Measurements from ENCODE around the gene ZBTB26. TPM values are rescaled to one million over a fixed set of nuclear protein-coding genes. Genes with fewer than 3 reads are reported as not detected.
A peak's percentile ranks its signal among the peaks of the same experiment; 100 is the strongest.
"Not testable (repeated sequence)": the region's sequence is repeated elsewhere in the genome, so short reads cannot be mapped to it uniquely, and the experiment has no call there.

ZBTB26 gene
- polyA plus RNA-seq, 3 donors from 2014 or later = 0.69 to 1.4 TPM; not detected in 1

DNA sequence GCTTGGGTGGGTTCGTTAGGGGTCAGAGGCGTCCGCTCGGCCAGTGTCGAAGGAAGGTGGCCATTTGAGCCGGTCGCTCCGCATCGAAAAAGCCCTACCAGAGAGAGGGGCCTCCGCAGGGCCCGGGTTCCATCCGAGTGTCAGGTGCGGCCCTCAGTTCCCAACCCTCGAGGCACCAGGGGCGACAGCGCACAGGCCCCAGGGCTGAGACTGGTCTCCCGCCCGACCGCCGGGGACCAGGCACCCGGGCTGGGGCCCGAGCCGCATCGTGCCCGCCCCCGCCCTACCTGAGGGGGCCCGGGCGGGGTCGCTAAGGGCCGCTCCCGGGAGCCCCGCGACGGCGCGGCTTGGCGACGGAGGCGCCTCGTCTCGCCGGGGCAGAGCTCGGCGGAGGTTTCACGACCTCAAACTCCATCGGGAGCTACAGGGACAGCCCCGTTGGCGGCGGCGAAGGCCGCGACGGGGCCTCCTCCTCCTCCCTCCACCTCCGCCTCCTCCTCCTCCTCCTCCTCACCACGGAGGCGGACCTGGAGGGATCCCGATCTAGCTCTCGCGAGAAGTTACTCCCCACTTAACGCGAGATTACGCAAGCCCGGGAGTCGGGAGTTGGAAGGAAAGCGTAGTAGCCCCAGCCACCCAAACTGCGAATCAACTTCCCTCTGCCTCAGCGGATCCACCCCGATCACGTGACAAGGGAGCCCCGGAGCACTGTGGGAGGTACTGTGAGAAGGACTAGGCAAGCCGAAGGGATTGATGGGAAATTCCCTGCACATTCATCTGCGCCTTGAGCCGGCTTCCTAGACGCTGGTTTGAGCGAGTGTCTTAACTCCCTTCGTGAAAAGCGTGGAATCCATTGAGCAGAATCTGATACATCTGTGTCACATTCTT, 26.2 kb downstream of the ZBTB26 start, which contains the start of gene RC3H2:
Gene RC3H2, minus strand, starts transcription at position 537 of the 888 bp plus-strand sequence. CDS start 7,850 bp downstream, outside the sequence.
- H3K4me1 Mint-ChIP-seq = peaks cover 37 to 49% of the 10 kb centered on the region in 2 donors
- H3K27me3 Mint-ChIP-seq (ENCODE audit: low read depth in 3 of 3) = peaks cover 4 to 10% (median 6%) of the 10 kb centered on the region in 3 donors
- H3K9me3 Mint-ChIP-seq = no peaks in the 10 kb centered on the region
- peak; percentile 98 for DNase-seq
- peak within 1 kb of the TSS; percentile 91 to 97 (median 93) for H3K4me3 Mint-ChIP-seq
- peak within 1 kb of the TSS; percentile 82 to 96 (median 96) for H3K27ac Mint-ChIP-seq
- H3K36me3 Mint-ChIP-seq = peaks cover 0 to 8% (median 6%) of the 10 kb centered on the region in 3 donors

DNA sequence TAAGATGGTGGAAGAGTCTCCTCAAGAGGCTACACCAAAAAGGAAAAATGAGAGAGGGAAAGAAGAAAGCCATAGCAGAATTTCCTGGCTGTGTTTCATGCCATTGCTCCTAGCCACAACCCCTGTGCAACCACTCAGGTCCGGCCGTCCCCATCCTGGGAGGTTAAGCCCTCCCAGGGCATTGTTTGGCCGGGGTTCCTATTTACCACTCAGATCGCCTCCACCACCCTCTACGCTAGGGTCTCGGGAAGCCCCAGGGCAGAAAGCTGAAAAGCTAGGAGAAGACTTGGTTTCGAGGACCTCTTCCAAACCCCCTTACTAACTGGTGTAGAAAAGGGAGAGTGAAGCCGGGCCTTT, 26.9 kb downstream of the ZBTB26 start:
- no peaks in the 10 kb centered on the region for H3K9me3 Mint-ChIP-seq
- DNase-seq = peak in 1 of 3 donors; percentile 26
- peaks cover 4 to 10% (median 6%) of the 10 kb centered on the region in 3 donors for H3K27me3 Mint-ChIP-seq (ENCODE audit: low read depth in 3 of 3)
- H3K36me3 Mint-ChIP-seq = peaks cover 0 to 6% (median 4%) of the 10 kb centered on the region in 3 donors
- H3K4me3 Mint-ChIP-seq = peak overlapping the region; percentile 82 to 93 (median 93)
- H3K4me1 Mint-ChIP-seq = peaks cover 42 to 55% of the 10 kb centered on the region in 2 donors
- H3K27ac Mint-ChIP-seq = peak overlapping the region; percentile 82 to 96 (median 92)

DNA sequence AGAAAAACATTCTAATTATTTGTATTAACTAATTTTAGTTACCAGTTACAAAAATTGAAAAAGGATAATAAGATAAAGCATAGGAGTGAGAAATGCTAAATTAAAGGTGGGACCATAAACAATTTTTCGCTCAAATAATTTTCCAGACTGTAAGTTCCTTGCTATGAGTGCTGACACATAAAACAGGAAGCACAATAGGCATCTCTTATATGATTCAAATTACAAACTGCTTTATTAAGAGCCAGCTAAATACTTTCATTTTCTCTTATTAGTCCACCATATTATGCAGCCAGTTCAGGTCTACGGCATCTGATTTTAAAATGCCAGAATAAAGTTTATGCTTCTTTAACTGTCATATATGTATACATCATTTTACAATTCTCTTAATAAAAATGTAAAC, 30.5 kb downstream of the ZBTB26 start:
- Mint-ChIP-seq H3K36me3 (peaks cover 0 to 7% (median 4%) of the 10 kb centered on the region in 3 donors), H3K4me3 (peak overlapping the region; percentile 57 to 84 (median 75)), H3K4me1 (peaks cover 61 to 83% of the 10 kb centered on the region in 2 donors), H3K27ac (peak overlapping the region; percentile 79 to 95 (median 90)), H3K27me3 (ENCODE audit: low read depth in 3 of 3) (peaks cover 4 to 10% (median 6%) of the 10 kb centered on the region in 3 donors), H3K9me3 (no peaks in the 10 kb centered on the region)
- DNase-seq = peak; percentile 24 to 43 (median 35)

DNA sequence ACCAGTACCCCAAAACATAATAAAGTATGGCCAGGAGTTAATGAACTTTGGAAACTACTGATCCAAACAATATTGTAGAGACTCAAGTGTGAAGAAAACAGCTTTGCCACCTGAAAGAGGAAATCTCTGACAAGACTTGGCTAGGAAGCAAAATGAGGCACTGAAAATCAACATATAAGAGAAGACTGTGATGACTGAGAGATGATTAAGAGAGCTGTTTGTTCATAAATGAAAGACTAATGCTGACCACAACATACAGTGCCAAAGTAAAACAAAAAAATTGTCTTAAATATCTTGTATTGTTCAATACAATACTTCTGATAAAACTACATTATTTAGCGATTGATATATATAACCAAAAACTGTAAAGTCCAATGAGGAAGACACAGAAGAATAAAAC, 33.3 kb downstream of the ZBTB26 start:
- Mint-ChIP-seq H3K36me3 (peaks cover 0 to 14% (median 4%) of the 10 kb centered on the region in 3 donors), H3K9me3 (no peaks in the 10 kb centered on the region), H3K27me3 (ENCODE audit: low read depth in 3 of 3) (peaks cover 0 to 2% (median 0%) of the 10 kb centered on the region in 3 donors), H3K4me1 (peaks cover 40 to 64% of the 10 kb centered on the region in 2 donors), H3K4me3 (peak overlapping the region in 1 of 5 donors; percentile 21), H3K27ac (peak overlapping the region in 5 of 6 donors; percentile 11 to 88 (median 58))
- no peak for DNase-seq

DNA sequence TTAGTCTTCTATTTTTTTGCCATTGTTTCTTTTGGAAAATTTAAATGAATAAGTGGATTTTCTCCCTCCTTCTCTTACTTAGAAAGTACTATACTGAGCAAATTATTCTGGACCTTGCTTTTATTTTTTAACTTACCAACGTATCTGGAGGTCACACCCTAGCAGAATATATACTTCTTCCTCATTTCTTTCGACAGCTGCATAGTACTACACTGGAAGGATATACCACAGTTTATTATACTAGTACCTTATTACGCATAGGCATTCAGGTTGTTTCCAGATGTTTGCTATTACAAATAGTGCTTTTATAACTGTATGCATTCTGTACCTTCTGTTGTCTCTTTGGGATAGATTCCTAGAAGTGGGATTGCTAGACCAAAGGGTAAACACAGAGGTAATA, 42.8 kb downstream of the ZBTB26 start:
- H3K9me3 Mint-ChIP-seq = no peaks in the 10 kb centered on the region
- peaks cover 4 to 28% (median 24%) of the 10 kb centered on the region in 3 donors for H3K36me3 Mint-ChIP-seq
- H3K27ac Mint-ChIP-seq = peak overlapping the region in 1 of 6 donors; percentile 22
- H3K27me3 Mint-ChIP-seq (ENCODE audit: low read depth in 3 of 3) = peaks cover 0 to 3% (median 2%) of the 10 kb centered on the region in 3 donors
- DNase-seq = no peak
- no peak overlapping the region for H3K4me3 Mint-ChIP-seq
- peaks cover 4 to 7% of the 10 kb centered on the region in 2 donors for H3K4me1 Mint-ChIP-seq

DNA sequence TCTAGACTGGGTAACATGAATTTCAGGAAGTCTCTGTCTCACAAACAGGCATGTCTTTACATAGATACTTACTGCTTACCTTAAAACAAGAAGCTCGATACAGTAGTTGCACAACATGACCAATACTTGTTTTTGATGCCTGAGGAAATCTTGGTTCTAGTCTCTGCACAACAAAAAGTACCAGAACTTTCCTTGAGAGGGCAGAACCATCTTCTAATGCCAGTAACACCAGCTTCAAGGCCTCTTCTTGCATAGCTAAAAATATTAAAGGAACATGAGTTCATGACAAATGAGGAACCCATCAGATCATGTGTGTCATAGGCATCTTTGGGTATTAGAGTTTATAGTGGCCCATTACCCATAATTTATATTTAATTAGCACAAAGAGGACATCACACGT, 48.2 kb downstream of the ZBTB26 start:
- H3K36me3 Mint-ChIP-seq = peaks cover 4 to 38% (median 19%) of the 10 kb centered on the region in 3 donors

DNA sequence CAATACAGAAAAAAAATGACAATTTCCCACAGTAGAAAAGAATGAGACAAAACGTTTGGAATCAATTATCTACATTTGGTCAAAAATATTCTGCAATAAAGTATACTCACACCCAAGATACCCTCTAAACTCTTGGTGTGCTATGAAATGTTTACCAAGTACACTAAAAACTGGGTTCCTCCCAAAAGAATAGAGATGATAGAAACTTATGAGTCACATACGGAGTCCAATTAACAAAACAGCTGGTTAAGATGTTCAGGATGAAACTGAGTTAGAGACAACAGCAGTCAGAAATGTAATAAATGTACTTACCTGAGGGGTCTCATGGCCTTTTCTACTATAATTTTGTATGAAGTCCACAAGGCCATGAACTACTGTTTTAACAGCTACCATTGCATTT, 51.9 kb downstream of the ZBTB26 start:
- no peak for DNase-seq
- Mint-ChIP-seq H3K9me3 (no peaks in the 10 kb centered on the region), H3K36me3 (peaks cover 11 to 53% (median 33%) of the 10 kb centered on the region in 3 donors), H3K4me3 (no peak overlapping the region), H3K4me1 (peaks cover 1 to 10% of the 10 kb centered on the region in 2 donors), H3K27me3 (ENCODE audit: low read depth in 3 of 3) (peaks cover 0 to 2% (median 0%) of the 10 kb centered on the region in 3 donors), H3K27ac (no peak overlapping the region)

More for the DNA sequence above, 48.2 kb downstream of the ZBTB26 start:
- Mint-ChIP-seq H3K4me3 (no peak overlapping the region), H3K4me1 (no peaks in the 10 kb centered on the region), H3K27ac (no peak overlapping the region), H3K27me3 (ENCODE audit: low read depth in 3 of 3) (no peaks in the 10 kb centered on the region), H3K9me3 (no peaks in the 10 kb centered on the region)
- DNase-seq = no peak

DNA sequence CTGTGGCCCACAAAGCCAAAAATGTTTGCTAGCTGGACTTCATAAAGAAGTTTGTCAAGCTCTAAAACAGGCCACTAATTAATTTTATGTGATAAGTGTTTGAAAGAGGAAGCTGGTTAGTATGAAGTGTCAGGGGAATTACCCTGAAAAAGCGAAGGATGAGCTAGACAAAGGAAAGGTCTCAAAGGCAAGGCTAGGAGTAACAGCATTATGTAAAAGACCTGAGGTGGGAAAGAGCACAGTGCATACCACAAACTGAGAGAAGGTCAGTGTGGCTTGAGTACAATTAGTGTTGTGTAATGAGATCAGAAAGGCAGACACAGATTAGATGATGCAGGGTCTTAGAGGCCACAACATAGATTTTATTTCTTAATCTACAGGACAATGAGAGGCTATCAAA, 55.8 kb downstream of the ZBTB26 start:
- H3K4me1 Mint-ChIP-seq = peaks cover 1 to 10% of the 10 kb centered on the region in 2 donors
- no peak overlapping the region for H3K4me3 Mint-ChIP-seq
- H3K27ac Mint-ChIP-seq = peak overlapping the region in 4 of 6 donors; percentile 4 to 81 (median 16)
- no peak for DNase-seq
- H3K36me3 Mint-ChIP-seq = peaks cover 16 to 55% (median 31%) of the 10 kb centered on the region in 3 donors
- H3K9me3 Mint-ChIP-seq = no peaks in the 10 kb centered on the region
- peaks cover 0 to 2% (median 0%) of the 10 kb centered on the region in 3 donors for H3K27me3 Mint-ChIP-seq (ENCODE audit: low read depth in 3 of 3)

DNA sequence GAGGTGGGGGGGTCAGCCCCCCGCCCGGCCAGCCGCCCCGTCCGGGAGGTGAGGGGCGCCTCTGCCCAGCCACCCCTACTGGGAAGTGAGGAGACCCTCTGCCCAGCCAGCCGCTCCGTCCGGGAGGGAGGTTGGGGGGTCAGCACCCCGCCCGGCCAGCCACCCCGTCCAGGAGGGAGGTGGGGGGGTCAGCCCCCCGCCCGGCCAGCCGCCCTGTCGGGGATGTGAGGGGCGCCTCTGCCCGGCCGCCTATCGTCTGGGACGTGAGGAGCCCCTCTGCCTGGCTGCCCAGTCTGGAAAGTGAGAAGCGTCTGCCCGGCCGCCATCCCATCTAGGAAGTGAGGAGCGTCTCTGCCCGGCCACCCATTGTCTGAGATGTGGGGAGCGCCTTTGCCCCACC, 64.0 kb downstream of the ZBTB26 start:
- not testable (repeated sequence) for H3K4me3 Mint-ChIP-seq; H3K4me1 Mint-ChIP-seq; H3K27ac Mint-ChIP-seq; DNase-seq; H3K9me3 Mint-ChIP-seq; H3K27me3 Mint-ChIP-seq (ENCODE audit: low read depth in 3 of 3)
- peaks cover 0 to 28% (median 7%) of the 10 kb centered on the region in 3 donors for H3K36me3 Mint-ChIP-seq

DNA sequence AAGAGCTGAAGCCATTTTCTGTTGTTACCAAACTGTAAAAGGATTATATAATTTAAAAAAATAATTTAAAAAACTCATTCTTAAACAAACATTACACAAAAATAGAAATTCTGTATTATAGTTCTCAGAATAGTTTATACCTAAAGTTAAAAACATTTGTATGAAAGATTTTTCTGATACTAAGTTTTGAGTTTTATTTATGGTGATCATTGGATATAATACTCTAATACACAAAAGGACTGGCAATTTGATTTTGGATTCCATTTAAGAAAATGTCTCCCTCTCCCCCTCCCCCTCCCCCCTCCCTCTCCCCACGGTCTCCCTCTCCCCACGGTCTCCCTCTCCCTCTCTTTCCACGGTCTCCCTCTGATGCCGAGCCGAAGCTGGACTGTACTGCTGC, 65.2 kb downstream of the ZBTB26 start:
- no peaks in the 10 kb centered on the region for H3K9me3 Mint-ChIP-seq
- H3K27me3 Mint-ChIP-seq (ENCODE audit: low read depth in 3 of 3) = no peaks in the 10 kb centered on the region
- DNase-seq = no peak
- peaks cover 0 to 11% of the 10 kb centered on the region in 2 donors for H3K4me1 Mint-ChIP-seq
- peaks cover 0 to 22% (median 7%) of the 10 kb centered on the region in 3 donors for H3K36me3 Mint-ChIP-seq
- peak overlapping the region in 1 of 6 donors; percentile 75 for H3K27ac Mint-ChIP-seq
- H3K4me3 Mint-ChIP-seq = no peak overlapping the region

Other genes with a start within 250 kb of the ZBTB26 start
- gene OR1L4, start 207.5 kb downstream of the ZBTB26 start, polyA plus RNA-seq = not detected
- gene OR1L6, start 189.2 kb downstream of the ZBTB26 start, polyA plus RNA-seq = not detected
- not detected for gene OR5C1, start 142.6 kb downstream of the ZBTB26 start, polyA plus RNA-seq
- not detected for gene OR1K1, start 131.4 kb downstream of the ZBTB26 start, polyA plus RNA-seq
- 10 to 100 TPM; 10.0 to 14.0 (median 13.6) TPM for gene PDCL, start 102.9 kb downstream of the ZBTB26 start, polyA plus RNA-seq
- gene RC3H2, start 26.2 kb downstream of the ZBTB26 start, polyA plus RNA-seq = 10 to 100 TPM; 18.1 to 26.8 (median 23.7) TPM
- gene ZBTB6, start 18.2 kb downstream of the ZBTB26 start, polyA plus RNA-seq = 1 to 10 TPM in 2 of 3 donors, not detected in 1; 2.3 to 2.6 TPM
- gene RABGAP1, start 9.5 kb upstream of the ZBTB26 start, polyA plus RNA-seq = 10 to 100 TPM; 14.0 to 24.2 (median 14.7) TPM
- gene GPR21, start 102.2 kb upstream of the ZBTB26 start, polyA plus RNA-seq = not detected